ENCODE data around the gene LRRC9.

- TF ChIP-seq CTCF (IDR thresholded peaks at IDR 0.05) (no peak), POLR2A (IDR thresholded peaks at IDR 0.05) (no peak)
Measured at GRCh38 chr14:60014402-60014801, 94.5 kb downstream of the LRRC9 start.
